ENCODE data around the gene CHD5. TPM values are rescaled to one million over a fixed set of nuclear protein-coding genes. Genes with fewer than 3 reads are reported as not detected.
A peak's percentile ranks its signal among the peaks of the same experiment; 100 is the strongest.

The CHD5 gene
- total and polyA plus RNA-seq, 2 of the 13 experiments (the other 11 are each of a cell fraction or from before 2014, with no cell fraction given), result 0.02 to 0.21 TPM

DNA sequence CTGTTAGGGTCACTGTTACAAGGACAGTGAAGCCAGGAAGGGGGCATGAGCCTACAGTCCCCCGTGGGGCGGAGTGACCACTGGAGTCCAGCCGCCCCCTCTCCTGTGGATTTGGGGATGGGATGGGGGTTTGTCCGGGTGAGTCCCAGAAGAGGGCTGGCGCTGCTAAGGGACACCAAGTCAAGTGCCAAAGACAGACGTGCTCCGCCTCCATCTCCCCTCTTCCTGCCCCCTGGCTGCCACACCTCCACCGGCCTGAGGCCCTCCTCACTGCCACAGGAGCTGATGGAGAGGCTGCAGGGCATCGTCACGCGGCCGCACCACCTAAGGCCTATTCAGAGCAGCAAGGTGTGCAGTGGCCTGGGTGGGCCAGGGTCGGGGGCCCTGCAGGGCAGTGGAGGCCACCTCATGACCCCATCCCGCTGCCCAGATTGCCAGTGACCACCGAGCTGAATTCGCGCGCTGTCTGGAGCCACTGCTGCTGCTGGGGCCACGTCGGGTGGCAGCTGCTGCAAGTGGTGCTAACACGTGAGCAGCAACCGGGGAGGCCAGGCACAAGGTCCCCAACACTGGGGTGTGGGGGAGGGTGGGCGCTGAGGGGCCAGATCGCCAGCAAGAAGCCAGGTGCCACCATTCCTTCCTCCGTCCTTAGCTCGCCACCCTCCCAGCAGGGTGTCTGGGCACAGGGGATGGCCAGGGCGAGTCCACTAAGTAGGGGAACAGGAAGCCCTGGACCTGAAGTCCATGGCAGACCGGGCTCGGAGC, 30.7 kb upstream of the CHD5 start (continued):
- no peak for TF ChIP-seq ZNF773 (CRISPR knock-in tag; IDR thresholded peaks at IDR 0.05; ENCODE audit: borderline replicate concordance)
- TF ChIP-seq FOXP1 (IDR thresholded peaks at IDR 0.05), result no peak
- no peak for TF ChIP-seq FOXP1 (CRISPR knock-in tag; IDR thresholded peaks at IDR 0.05)

DNA sequence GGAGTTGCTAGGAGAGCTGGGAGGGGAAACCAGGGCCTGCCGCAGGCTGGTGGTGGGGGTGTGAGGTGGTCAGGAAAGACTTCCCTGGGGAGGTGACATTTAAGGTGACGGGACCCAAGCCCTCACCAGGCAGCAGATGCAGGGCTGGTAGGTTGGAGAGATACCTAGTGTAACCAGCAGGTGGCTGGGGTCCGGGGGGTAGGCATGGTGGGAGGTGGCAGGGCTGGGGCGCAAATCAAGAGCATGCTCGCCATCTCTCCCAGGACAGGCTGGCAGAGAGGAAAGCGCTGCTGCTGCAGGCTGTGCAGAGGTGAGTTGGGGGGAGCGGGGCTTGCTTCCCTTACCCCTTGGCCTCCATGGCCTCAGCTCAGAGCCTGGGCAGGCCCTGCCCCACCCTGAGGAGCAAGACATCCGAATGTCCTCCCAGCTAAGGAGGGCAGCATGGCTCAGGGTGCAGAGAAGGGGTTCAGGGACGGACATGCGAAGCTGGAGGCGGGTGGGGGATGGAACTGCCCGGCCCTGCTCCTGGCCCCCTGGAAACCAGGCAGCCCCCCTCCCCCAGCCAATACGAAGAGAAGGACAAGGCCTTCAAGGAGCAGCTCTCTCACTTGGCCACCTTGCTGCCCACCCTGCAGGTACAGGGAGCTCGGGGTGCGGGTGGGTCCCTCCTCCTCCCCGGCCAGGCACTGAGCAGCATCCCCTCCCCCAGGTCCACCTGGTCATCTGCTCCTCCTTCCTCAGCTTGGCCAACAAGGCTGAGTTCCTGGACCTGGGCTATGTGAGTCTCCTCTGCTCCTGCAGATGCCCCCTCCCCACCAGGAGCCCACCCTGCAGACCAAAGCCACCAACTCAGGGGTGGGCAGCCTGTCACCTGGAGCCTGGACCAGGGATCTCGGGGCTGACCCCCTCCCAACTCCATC, 29.8 kb upstream of the CHD5 start:
- 100% methylated on average over 2 of the region's 17 CpGs for whole genome bisulfite sequencing (ENCODE audit: low lambda C conversion rate)
- no peak overlapping the region for H2AFZ ChIP-seq (ENCODE audit: low read length)
- no peak for ATAC-seq

More for the DNA sequence above, 29.8 kb upstream of the CHD5 start:
- Histone ChIP-seq H3K9ac (ENCODE audit: insufficient read depth, low read depth, low read length) (no peak overlapping the region), H3K27ac (ENCODE audit: extremely low read length, insufficient read depth, low read length) (no peak overlapping the region), H4K20me1 (ENCODE audit: insufficient read depth, low read length) (no peaks in the 10 kb centered on the region), H3K79me2 (ENCODE audit: insufficient read depth, low read length) (no peaks in the 10 kb centered on the region), H3K4me1 (ENCODE audit: insufficient read depth, low read length) (peaks cover 10% of the 10 kb centered on the region), H3K4me2 (ENCODE audit: low read depth, low read length) (no peak overlapping the region), H3K9me3 (ENCODE audit: low read length) (no peaks in the 10 kb centered on the region), H3K4me3 (replicated peaks in 1 of 3; ENCODE audit: insufficient read depth in 1 of 3, low read depth in 2 of 3, low read length in 3 of 3) (no peak overlapping the region), H3K36me3 (replicated peaks in 1 of 2; ENCODE audit: control insufficient read depth in 1 of 2, insufficient read depth in 2 of 2, low read length in 2 of 2) (peaks cover 7 to 18% of the 10 kb centered on the region in 2 experiments; a peak in 4 of 5 replicates), H3K27me3 (ENCODE audit: control insufficient read depth in 1 of 2, insufficient read depth in 2 of 2, low read length in 2 of 2) (no peaks in the 10 kb centered on the region)
- in situ Hi-C loops (cut with HindIII; ENCODE audit: extremely low pct_ligation_motif_present, low pct_unique_long_range_greater_than_20kb) (no loop called here), intact Hi-C loops (cut with micrococcal nuclease; ENCODE audit: unreplicated experiment) (loop anchor here (10.0 kb wide), 1 partner anchor 625 kb away; no protein-coding TSS in a partner anchor)
- TF ChIP-seq HNRNPL (IDR thresholded peaks at IDR 0.05; ENCODE audit: low read depth, low read length), result 0 out of 2 replicates have a peak, but pooled peaks have one; percentile 45
- TF ChIP-seq DPF2 (CRISPR knock-in tag; IDR thresholded peaks at IDR 0.05; ENCODE audit: borderline replicate concordance, low read depth), result no peak
- TF ChIP-seq, protein P1, sequence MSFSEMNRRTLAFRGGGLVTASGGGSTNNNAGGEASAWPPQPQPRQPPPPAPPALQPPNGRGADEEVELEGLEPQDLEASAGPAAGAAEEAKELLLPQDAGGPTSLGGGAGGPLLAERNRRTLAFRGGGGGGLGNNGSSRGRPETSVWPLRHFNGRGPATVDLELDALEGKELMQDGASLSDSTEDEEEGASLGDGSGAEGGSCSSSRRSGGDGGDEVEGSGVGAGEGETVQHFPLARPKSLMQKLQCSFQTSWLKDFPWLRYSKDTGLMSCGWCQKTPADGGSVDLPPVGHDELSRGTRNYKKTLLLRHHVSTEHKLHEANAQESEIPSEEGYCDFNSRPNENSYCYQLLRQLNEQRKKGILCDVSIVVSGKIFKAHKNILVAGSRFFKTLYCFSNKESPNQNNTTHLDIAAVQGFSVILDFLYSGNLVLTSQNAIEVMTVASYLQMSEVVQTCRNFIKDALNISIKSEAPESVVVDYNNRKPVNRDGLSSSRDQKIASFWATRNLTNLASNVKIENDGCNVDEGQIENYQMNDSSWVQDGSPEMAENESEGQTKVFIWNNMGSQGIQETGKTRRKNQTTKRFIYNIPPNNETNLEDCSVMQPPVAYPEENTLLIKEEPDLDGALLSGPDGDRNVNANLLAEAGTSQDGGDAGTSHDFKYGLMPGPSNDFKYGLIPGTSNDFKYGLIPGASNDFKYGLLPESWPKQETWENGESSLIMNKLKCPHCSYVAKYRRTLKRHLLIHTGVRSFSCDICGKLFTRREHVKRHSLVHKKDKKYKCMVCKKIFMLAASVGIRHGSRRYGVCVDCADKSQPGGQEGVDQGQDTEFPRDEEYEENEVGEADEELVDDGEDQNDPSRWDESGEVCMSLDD (CRISPR knock-in tag; IDR thresholded peaks at IDR 0.05; ENCODE audit: borderline replicate concordance), result no peak
- TF ChIP-seq NR2F2 (IDR thresholded peaks at IDR 0.05; ENCODE audit: borderline replicate concordance, low read depth), result no peak
- TF ChIP-seq, protein P2, sequence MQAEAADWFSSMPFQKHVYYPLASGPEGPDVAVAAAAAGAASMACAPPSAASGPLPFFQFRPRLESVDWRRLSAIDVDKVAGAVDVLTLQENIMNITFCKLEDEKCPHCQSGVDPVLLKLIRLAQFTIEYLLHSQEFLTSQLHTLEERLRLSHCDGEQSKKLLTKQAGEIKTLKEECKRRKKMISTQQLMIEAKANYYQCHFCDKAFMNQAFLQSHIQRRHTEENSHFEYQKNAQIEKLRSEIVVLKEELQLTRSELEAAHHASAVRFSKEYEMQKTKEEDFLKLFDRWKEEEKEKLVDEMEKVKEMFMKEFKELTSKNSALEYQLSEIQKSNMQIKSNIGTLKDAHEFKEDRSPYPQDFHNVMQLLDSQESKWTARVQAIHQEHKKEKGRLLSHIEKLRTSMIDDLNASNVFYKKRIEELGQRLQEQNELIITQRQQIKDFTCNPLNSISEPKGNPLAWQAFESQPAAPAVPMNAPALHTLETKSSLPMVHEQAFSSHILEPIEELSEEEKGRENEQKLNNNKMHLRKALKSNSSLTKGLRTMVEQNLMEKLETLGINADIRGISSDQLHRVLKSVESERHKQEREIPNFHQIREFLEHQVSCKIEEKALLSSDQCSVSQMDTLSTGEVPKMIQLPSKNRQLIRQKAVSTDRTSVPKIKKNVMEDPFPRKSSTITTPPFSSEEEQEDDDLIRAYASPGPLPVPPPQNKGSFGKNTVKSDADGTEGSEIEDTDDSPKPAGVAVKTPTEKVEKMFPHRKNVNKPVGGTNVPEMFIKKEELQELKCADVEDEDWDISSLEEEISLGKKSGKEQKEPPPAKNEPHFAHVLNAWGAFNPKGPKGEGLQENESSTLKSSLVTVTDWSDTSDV (CRISPR knock-in tag; IDR thresholded peaks at IDR 0.05), result no peak
- FAIRE-seq, result no peak
- ChIA-PET POLR2A (no interaction called here), CTCF (ENCODE audit: low intra/inter-chr PET ratio, low total read pairs) (no interaction called here)
- no TSS peak for BruUV-seq (replicated peaks)
- DNase-seq (ENCODE audit: low spot score), result no peak

Data from HepG2 (cell line).